GM10266 (cell line): ENCODE data around the gene INTS11.

Experiments used
- DNase-seq: peaks from one replicate; pipeline ENCODE4 v3.0.0; 2012; ENCODE audit errors: extremely low spot score
- CTCF ChIP-seq: IDR thresholded peaks from 2 replicates; pipeline ENCODE4 v1.5.1; 2012; ENCODE audit warnings: mild to moderate bottlenecking, low read depth; ENCODE audit not compliant: control insufficient read depth, insufficient read depth; ENCODE audit errors: missing control alignments

Gene INTS11

GRCh38 chr1:1340185-1340584 is 15.7 kb upstream of the INTS11 start:
- DNase-seq, result no peak
- TF ChIP-seq CTCF, result no peak

GRCh38 chr1:1338278-1338677 is 13.8 kb upstream of the INTS11 start:
- no peak for TF ChIP-seq CTCF
- no peak for DNase-seq

GRCh38 chr1:1337793-1338147 is 13.3 kb upstream of the INTS11 start:
- TF ChIP-seq CTCF, result no peak
- DNase-seq, result peak; percentile 87

- no peak for DNase-seq
- no peak for TF ChIP-seq CTCF
Measured at GRCh38 chr1:1336931-1337792, 12.7 kb upstream of the INTS11 start.

- no peak for TF ChIP-seq CTCF
- DNase-seq, result no peak
Measured at GRCh38 chr1:1336446-1336845, 12.0 kb upstream of the INTS11 start.

- no peak for TF ChIP-seq CTCF
Measured at GRCh38 chr1:1335792-1336248, 11.4 kb upstream of the INTS11 start.

GRCh38 chr1:1335283-1335682 is 10.8 kb upstream of the INTS11 start:
- TF ChIP-seq CTCF, result no peak
- no peak for DNase-seq

More at GRCh38 chr1:1335792-1336248, 11.4 kb upstream of the INTS11 start:
- no peak for DNase-seq
